ENCODE data around the gene OPN5.

Gene OPN5

GRCh38 chr6:47804821-47805220 lies 23.0 kb downstream of the OPN5 start:
- Histone ChIP-seq H3K4me1 (ENCODE audit: insufficient read depth, low read length) (peaks cover under 1% of the 10 kb centered on the region), H3K36me3 (ENCODE audit: insufficient read depth, low read length) (no peaks in the 10 kb centered on the region), H3K9me3 (ENCODE audit: low read length) (no peaks in the 10 kb centered on the region), H3K27me3 (ENCODE audit: insufficient read depth, low read length) (no peaks in the 10 kb centered on the region), H2AFZ (ENCODE audit: low read depth, low read length) (no peak overlapping the region), H3K4me3 (ENCODE audit: low read length) (no peak overlapping the region)

- H3K4me3 ChIP-seq (ENCODE audit: low read length) = no peak overlapping the region
- H3K27me3 ChIP-seq (ENCODE audit: insufficient read depth, low read length) = no peaks in the 10 kb centered on the region
- H3K36me3 ChIP-seq (ENCODE audit: insufficient read depth, low read length) = no peaks in the 10 kb centered on the region
- no peaks in the 10 kb centered on the region for H3K9me3 ChIP-seq (ENCODE audit: low read length)
- H3K4me1 ChIP-seq (ENCODE audit: insufficient read depth, low read length) = peaks cover 5% of the 10 kb centered on the region
- no peak overlapping the region for H2AFZ ChIP-seq (ENCODE audit: low read depth, low read length)
Measured at GRCh38 chr6:47809873-47810272, 28.0 kb downstream of the OPN5 start.

- Histone ChIP-seq H3K9me3 (ENCODE audit: low read length) (no peaks in the 10 kb centered on the region), H3K36me3 (ENCODE audit: insufficient read depth, low read length) (no peaks in the 10 kb centered on the region), H2AFZ (ENCODE audit: low read depth, low read length) (no peak overlapping the region), H3K27me3 (ENCODE audit: insufficient read depth, low read length) (no peaks in the 10 kb centered on the region), H3K4me3 (ENCODE audit: low read length) (no peak overlapping the region), H3K4me1 (ENCODE audit: insufficient read depth, low read length) (peaks cover 5% of the 10 kb centered on the region)
Measured at GRCh38 chr6:47810885-47811284, 29.1 kb downstream of the OPN5 start.

DNA sequence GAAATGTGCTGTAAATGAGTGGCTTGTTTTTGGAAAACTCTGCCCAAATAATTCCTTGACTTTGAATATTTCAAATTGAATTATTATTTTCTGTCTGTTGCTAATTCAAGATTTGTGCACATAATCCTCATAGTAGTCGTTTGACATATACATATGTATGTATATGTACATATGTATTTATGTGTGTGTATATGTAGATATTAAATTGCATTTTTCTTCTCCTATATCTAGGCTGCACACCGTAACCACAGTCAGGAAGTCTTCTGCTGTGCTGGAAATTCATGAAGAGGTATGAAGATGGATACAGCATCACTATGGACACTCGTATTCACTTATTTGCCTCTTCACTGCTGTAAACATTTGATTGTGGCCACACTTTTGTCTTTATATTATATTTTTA lies 29.6 kb downstream of the OPN5 start:
- Histone ChIP-seq H3K36me3 (ENCODE audit: insufficient read depth, low read length) (no peaks in the 10 kb centered on the region), H3K4me1 (ENCODE audit: insufficient read depth, low read length) (peaks cover 5% of the 10 kb centered on the region), H2AFZ (ENCODE audit: low read depth, low read length) (no peak overlapping the region), H3K9me3 (ENCODE audit: low read length) (no peaks in the 10 kb centered on the region), H3K4me3 (ENCODE audit: low read length) (no peak overlapping the region), H3K27me3 (ENCODE audit: insufficient read depth, low read length) (no peaks in the 10 kb centered on the region)

DNA sequence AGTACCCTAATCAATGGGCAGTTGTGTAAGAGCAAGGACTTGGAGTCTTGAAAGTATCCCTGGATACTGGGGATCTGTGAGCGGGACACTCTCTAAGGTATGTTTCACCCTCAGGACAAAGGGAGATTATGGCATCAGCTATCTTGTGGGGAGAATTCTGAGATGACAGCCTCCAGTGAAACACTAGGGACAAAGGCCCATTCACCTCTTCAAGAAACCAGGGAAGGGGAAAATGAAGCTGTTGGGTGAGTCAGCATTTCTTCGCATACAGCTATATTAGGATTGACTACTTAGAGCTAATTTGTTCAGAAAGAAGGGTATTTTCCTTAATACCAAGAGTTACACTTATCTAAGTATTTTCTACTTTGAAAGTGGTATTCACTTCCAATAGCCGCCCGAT lies 35.9 kb downstream of the OPN5 start:
- H3K36me3 ChIP-seq (ENCODE audit: insufficient read depth, low read length) = no peaks in the 10 kb centered on the region
- H3K4me1 ChIP-seq (ENCODE audit: insufficient read depth, low read length) = no peaks in the 10 kb centered on the region
- H3K9me3 ChIP-seq (ENCODE audit: low read length) = no peaks in the 10 kb centered on the region
- no peak overlapping the region for H3K4me3 ChIP-seq (ENCODE audit: low read length)
- no peaks in the 10 kb centered on the region for H3K27me3 ChIP-seq (ENCODE audit: insufficient read depth, low read length)
- no peak overlapping the region for H2AFZ ChIP-seq (ENCODE audit: low read depth, low read length)

GRCh38 chr6:47819461-47819860 lies 37.6 kb downstream of the OPN5 start:
- Histone ChIP-seq H3K4me3 (ENCODE audit: low read length) (no peak overlapping the region), H3K9me3 (ENCODE audit: low read length) (no peaks in the 10 kb centered on the region), H3K27me3 (ENCODE audit: insufficient read depth, low read length) (no peaks in the 10 kb centered on the region), H2AFZ (ENCODE audit: low read depth, low read length) (no peak overlapping the region), H3K36me3 (ENCODE audit: insufficient read depth, low read length) (no peaks in the 10 kb centered on the region), H3K4me1 (ENCODE audit: insufficient read depth, low read length) (no peaks in the 10 kb centered on the region)

DNA sequence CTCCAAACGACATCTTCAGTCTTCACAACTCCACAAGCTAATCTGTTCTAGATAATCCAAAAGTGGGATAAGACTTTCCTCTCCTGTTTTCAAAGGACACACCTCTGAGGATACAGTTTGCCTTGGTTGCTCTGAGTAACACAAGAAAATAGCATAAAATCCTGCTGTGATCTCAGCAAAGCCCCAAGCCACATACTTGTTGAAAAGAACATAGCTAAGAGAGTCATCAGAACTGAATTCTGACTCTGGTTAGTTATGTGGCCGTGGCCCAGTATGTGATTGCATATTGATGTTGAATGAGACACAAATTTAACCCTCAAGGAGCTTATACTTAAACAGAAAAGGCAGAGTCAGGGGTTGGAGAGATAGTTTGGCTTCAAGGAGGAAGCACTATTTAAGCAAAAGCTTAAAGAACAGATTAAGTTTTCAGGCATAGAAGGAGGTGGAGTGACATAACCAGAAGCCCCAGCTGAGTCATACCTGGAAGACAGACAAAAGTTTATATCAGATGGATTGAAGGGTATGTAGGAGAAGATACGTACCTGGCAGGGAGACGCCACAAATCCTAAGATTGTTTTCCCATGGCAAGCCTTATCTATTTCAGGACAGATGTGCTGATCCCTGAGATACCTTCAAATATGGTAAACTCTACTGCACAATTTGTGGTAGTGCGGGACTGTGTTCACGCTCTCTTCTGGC lies 41.2 kb downstream of the OPN5 start:
- no peaks in the 10 kb centered on the region for H3K36me3 ChIP-seq (ENCODE audit: insufficient read depth, low read length)

GRCh38 chr6:47832386-47833100 lies 50.7 kb downstream of the OPN5 start:
- no peaks in the 10 kb centered on the region for H3K27me3 ChIP-seq (ENCODE audit: insufficient read depth, low read length)
- no peak overlapping the region for H2AFZ ChIP-seq (ENCODE audit: low read depth, low read length)
- H3K4me3 ChIP-seq (ENCODE audit: low read length) = no peak overlapping the region
- H3K9me3 ChIP-seq (ENCODE audit: low read length) = no peaks in the 10 kb centered on the region
- no peaks in the 10 kb centered on the region for H3K36me3 ChIP-seq (ENCODE audit: insufficient read depth, low read length)
- H3K4me1 ChIP-seq (ENCODE audit: insufficient read depth, low read length) = no peaks in the 10 kb centered on the region

More for the DNA sequence above, 41.2 kb downstream of the OPN5 start:
- Histone ChIP-seq H2AFZ (ENCODE audit: low read depth, low read length) (no peak overlapping the region), H3K4me3 (ENCODE audit: low read length) (no peak overlapping the region), H3K4me1 (ENCODE audit: insufficient read depth, low read length) (no peaks in the 10 kb centered on the region), H3K27me3 (ENCODE audit: insufficient read depth, low read length) (no peaks in the 10 kb centered on the region), H3K9me3 (ENCODE audit: low read length) (no peaks in the 10 kb centered on the region)

- Histone ChIP-seq H3K36me3 (ENCODE audit: insufficient read depth, low read length) (no peaks in the 10 kb centered on the region), H2AFZ (ENCODE audit: low read depth, low read length) (no peak overlapping the region), H3K4me1 (ENCODE audit: insufficient read depth, low read length) (no peaks in the 10 kb centered on the region), H3K4me3 (ENCODE audit: low read length) (no peak overlapping the region), H3K27me3 (ENCODE audit: insufficient read depth, low read length) (no peaks in the 10 kb centered on the region), H3K9me3 (ENCODE audit: low read length) (no peaks in the 10 kb centered on the region)
Measured at GRCh38 chr6:47834196-47834595, 52.4 kb downstream of the OPN5 start.

- Histone ChIP-seq H3K27me3 (ENCODE audit: insufficient read depth, low read length) (no peaks in the 10 kb centered on the region), H2AFZ (ENCODE audit: low read depth, low read length) (no peak overlapping the region), H3K4me3 (ENCODE audit: low read length) (no peak overlapping the region), H3K4me1 (ENCODE audit: insufficient read depth, low read length) (no peaks in the 10 kb centered on the region), H3K9me3 (ENCODE audit: low read length) (no peaks in the 10 kb centered on the region), H3K36me3 (ENCODE audit: insufficient read depth, low read length) (no peaks in the 10 kb centered on the region)
Measured at GRCh38 chr6:47836046-47836445, 54.2 kb downstream of the OPN5 start.

DNA sequence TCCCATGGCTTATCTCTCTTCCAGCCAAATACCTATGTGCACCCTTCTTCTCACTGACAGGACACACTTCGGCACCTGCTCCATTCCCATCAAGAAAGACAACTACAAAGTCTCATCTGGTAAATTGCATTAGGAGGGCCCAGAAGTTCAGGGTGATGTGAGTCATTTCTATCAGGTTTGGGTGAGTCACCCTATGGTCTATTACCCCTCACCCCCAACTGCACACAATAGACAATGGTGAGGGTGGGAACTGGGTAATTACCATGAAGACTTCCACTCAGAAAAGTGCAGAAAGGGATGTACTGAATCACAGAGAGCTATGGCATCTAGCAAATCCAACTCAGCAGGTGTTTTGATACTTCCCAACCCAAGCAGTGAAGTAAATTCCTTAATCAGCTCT lies 54.8 kb downstream of the OPN5 start:
- Histone ChIP-seq H3K27me3 (ENCODE audit: insufficient read depth, low read length) (no peaks in the 10 kb centered on the region), H2AFZ (ENCODE audit: low read depth, low read length) (no peak overlapping the region), H3K36me3 (ENCODE audit: insufficient read depth, low read length) (no peaks in the 10 kb centered on the region), H3K4me1 (ENCODE audit: insufficient read depth, low read length) (no peaks in the 10 kb centered on the region), H3K9me3 (ENCODE audit: low read length) (no peaks in the 10 kb centered on the region), H3K4me3 (ENCODE audit: low read length) (no peak overlapping the region)

GRCh38 chr6:47839645-47840044 lies 57.8 kb downstream of the OPN5 start:
- Histone ChIP-seq H2AFZ (ENCODE audit: low read depth, low read length) (no peak overlapping the region), H3K4me3 (ENCODE audit: low read length) (no peak overlapping the region)

DNA sequence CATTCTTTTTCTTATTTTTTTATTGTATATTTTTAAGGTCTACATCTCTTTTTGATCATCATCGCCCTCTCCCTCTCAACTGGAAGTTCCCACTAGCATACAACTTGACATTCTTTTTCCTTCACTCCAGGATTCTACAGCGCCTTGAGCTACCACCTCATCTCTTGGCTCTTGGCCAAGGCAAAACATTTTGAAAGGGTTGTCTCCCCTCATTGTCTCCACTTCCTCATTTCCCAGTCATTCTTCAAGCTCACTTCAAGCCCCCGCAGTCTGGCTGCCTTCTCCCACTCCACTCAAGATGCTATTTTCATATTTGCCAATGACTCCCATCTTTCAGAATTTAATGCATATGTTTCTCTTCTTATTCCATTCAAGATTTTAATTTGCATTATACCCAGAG lies 63.0 kb downstream of the OPN5 start:
- Histone ChIP-seq H3K27me3 (ENCODE audit: insufficient read depth, low read length) (no peaks in the 10 kb centered on the region), H2AFZ (ENCODE audit: low read depth, low read length) (no peak overlapping the region), H3K36me3 (ENCODE audit: insufficient read depth, low read length) (no peaks in the 10 kb centered on the region), H3K4me3 (ENCODE audit: low read length) (no peak overlapping the region), H3K9me3 (ENCODE audit: low read length) (no peaks in the 10 kb centered on the region), H3K4me1 (ENCODE audit: insufficient read depth, low read length) (no peaks in the 10 kb centered on the region)

More at GRCh38 chr6:47839645-47840044, 57.8 kb downstream of the OPN5 start:
- H3K4me1 ChIP-seq (ENCODE audit: insufficient read depth, low read length) = no peaks in the 10 kb centered on the region
- H3K27me3 ChIP-seq (ENCODE audit: insufficient read depth, low read length) = no peaks in the 10 kb centered on the region
- no peaks in the 10 kb centered on the region for H3K9me3 ChIP-seq (ENCODE audit: low read length)
- no peaks in the 10 kb centered on the region for H3K36me3 ChIP-seq (ENCODE audit: insufficient read depth, low read length)

Data from neuron (in vitro differentiated cells).